ENCODE measurements around the gene RNF166. TPM values are rescaled to one million over a fixed set of nuclear protein-coding genes. Genes with fewer than 3 reads are reported as not detected.
A peak's percentile ranks its signal among the peaks of the same experiment; 100 is the strongest.

The RNF166 gene
- total RNA-seq, 1 donor, result 14.5 TPM

GRCh38 chr16:88733630-88734360, 27.6 kb upstream of the RNF166 start:
- peaks cover 39% of the 10 kb centered on the region for H4K20me1 ChIP-seq (ENCODE audit: insufficient read depth, low read length)

GRCh38 chr16:88732961-88733294, 26.7 kb upstream of the RNF166 start:
- H4K20me1 ChIP-seq (ENCODE audit: insufficient read depth, low read length), result peaks cover 38% of the 10 kb centered on the region
- DNase-seq (ENCODE audit: insufficient read length, low spot score, missing footprints), result no peak
- peaks cover 41% of the 10 kb centered on the region for H3K36me3 ChIP-seq (ENCODE audit: insufficient read depth, low read length)
- H2AFZ ChIP-seq (ENCODE audit: low read length), result no peak overlapping the region
- no peak for TF ChIP-seq CTCF (IDR thresholded peaks at IDR 0.05; ENCODE audit: extremely low read depth, low read depth, low read length)
- no peaks in the 10 kb centered on the region for H3K27me3 ChIP-seq (ENCODE audit: insufficient read depth, low read length)
- no peak overlapping the region for H3K27ac ChIP-seq (ENCODE audit: low read depth, low read length)
- H3K4me3 ChIP-seq (ENCODE audit: insufficient read depth, low read length), result no peak overlapping the region
- no peak overlapping the region for H3K4me2 ChIP-seq (ENCODE audit: insufficient read depth, low read length)
- H3K9me3 ChIP-seq (ENCODE audit: low read depth, low read length), result no peaks in the 10 kb centered on the region
- H3K4me1 ChIP-seq (ENCODE audit: insufficient read depth, low read length), result no peaks in the 10 kb centered on the region
- H3K79me2 ChIP-seq (ENCODE audit: insufficient read depth, low read length), result peaks cover 19% of the 10 kb centered on the region

More at GRCh38 chr16:88733630-88734360, 27.6 kb upstream of the RNF166 start:
- Histone ChIP-seq H3K79me2 (ENCODE audit: insufficient read depth, low read length) (peaks cover 24% of the 10 kb centered on the region), H3K27me3 (ENCODE audit: insufficient read depth, low read length) (no peaks in the 10 kb centered on the region), H3K4me1 (ENCODE audit: insufficient read depth, low read length) (no peaks in the 10 kb centered on the region), H3K36me3 (ENCODE audit: insufficient read depth, low read length) (peaks cover 48% of the 10 kb centered on the region), H3K4me3 (ENCODE audit: insufficient read depth, low read length) (no peak overlapping the region), H2AFZ (ENCODE audit: low read length) (no peak overlapping the region), H3K27ac (ENCODE audit: low read depth, low read length) (no peak overlapping the region), H3K9me3 (ENCODE audit: low read depth, low read length) (no peaks in the 10 kb centered on the region), H3K4me2 (ENCODE audit: insufficient read depth, low read length) (no peak overlapping the region)
- TF ChIP-seq CTCF (IDR thresholded peaks at IDR 0.05; ENCODE audit: extremely low read depth, low read depth, low read length), result no peak
- DNase-seq (ENCODE audit: insufficient read length, low spot score, missing footprints), result no peak

- Histone ChIP-seq H3K27me3 (ENCODE audit: insufficient read depth, low read length) (no peaks in the 10 kb centered on the region), H3K36me3 (ENCODE audit: insufficient read depth, low read length) (peaks cover 43% of the 10 kb centered on the region), H4K20me1 (ENCODE audit: insufficient read depth, low read length) (peaks cover 33% of the 10 kb centered on the region), H3K27ac (ENCODE audit: low read depth, low read length) (no peak overlapping the region), H3K79me2 (ENCODE audit: insufficient read depth, low read length) (peaks cover 19% of the 10 kb centered on the region), H2AFZ (ENCODE audit: low read length) (no peak overlapping the region), H3K4me3 (ENCODE audit: insufficient read depth, low read length) (no peak overlapping the region), H3K9me3 (ENCODE audit: low read depth, low read length) (no peaks in the 10 kb centered on the region), H3K4me2 (ENCODE audit: insufficient read depth, low read length) (no peak overlapping the region), H3K4me1 (ENCODE audit: insufficient read depth, low read length) (no peaks in the 10 kb centered on the region)
- TF ChIP-seq CTCF (IDR thresholded peaks at IDR 0.05; ENCODE audit: extremely low read depth, low read depth, low read length), result no peak
- no peak for DNase-seq (ENCODE audit: insufficient read length, low spot score, missing footprints)
Measured at GRCh38 chr16:88732172-88732960, 26.2 kb upstream of the RNF166 start.

- Histone ChIP-seq H3K79me2 (ENCODE audit: insufficient read depth, low read length) (peaks cover 16% of the 10 kb centered on the region), H3K4me3 (ENCODE audit: insufficient read depth, low read length) (no peak overlapping the region), H3K27ac (ENCODE audit: low read depth, low read length) (no peak overlapping the region), H3K9me3 (ENCODE audit: low read depth, low read length) (no peaks in the 10 kb centered on the region), H3K27me3 (ENCODE audit: insufficient read depth, low read length) (no peaks in the 10 kb centered on the region), H4K20me1 (ENCODE audit: insufficient read depth, low read length) (peaks cover 27% of the 10 kb centered on the region), H2AFZ (ENCODE audit: low read length) (no peak overlapping the region), H3K36me3 (ENCODE audit: insufficient read depth, low read length) (peaks cover 50% of the 10 kb centered on the region), H3K4me1 (ENCODE audit: insufficient read depth, low read length) (no peaks in the 10 kb centered on the region), H3K4me2 (ENCODE audit: insufficient read depth, low read length) (no peak overlapping the region)
- TF ChIP-seq CTCF (IDR thresholded peaks at IDR 0.05; ENCODE audit: extremely low read depth, low read depth, low read length), result no peak
- DNase-seq (ENCODE audit: insufficient read length, low spot score, missing footprints), result peak; percentile 98
Measured at GRCh38 chr16:88731699-88732098, 25.5 kb upstream of the RNF166 start.
